PC-9 (cell line): ENCODE data around the gene DLEC1. TPM values are rescaled to one million over a fixed set of nuclear protein-coding genes. Genes with fewer than 3 reads are reported as not detected.

Source experiments
- BruUV-seq: library from RNA; stranded (reverse); fragments of 400-500 nt; replicated peaks from 2 replicates; lab custom pipeline; 2021; lab: Mats Ljungman, UMichigan
- CTCF ChIA-PET: fragments of 300-600 bp; sonication (Branson Sonifier 250); formaldehyde crosslinking; loops from one replicate; lab custom pipeline; 2022; ENCODE audit warnings: antibody characterized with exemption; lab: Charles Lee
- POLR2A ChIA-PET: fragments of 300-600 bp; sonication (Branson Sonifier 250); formaldehyde crosslinking; loops from one replicate; lab custom pipeline; 2022; ENCODE audit warnings: antibody characterized with exemption; ENCODE audit not compliant: unreplicated experiment; lab: Charles Lee
- DNase-seq, 2 experiments: peaks; one replicate each; pipeline versions ENCODE4 v3.0.0 to v3.0.0-alpha.2; 2015 to 2022; ENCODE audit warnings: mixed read lengths in 1 of 2
- H2AFZ ChIP-seq: fragments of 200-600 bp; sonication (generic); 2 replicates; pipeline ENCODE4 v1.8.1; 2017; ENCODE audit warnings: antibody characterized with exemption
- H3F3A ChIP-seq: fragments of 200-600 bp; sonication (generic); 2 replicates; pipeline ENCODE4 v1.8.1; 2017; ENCODE audit warnings: antibody characterized with exemption, mild to moderate bottlenecking, low read depth; ENCODE audit not compliant: insufficient read depth
- H3K27ac ChIP-seq: fragments of 200-600 bp; sonication (generic); 2 replicates; pipeline ENCODE4 v1.6.1; 2016; ENCODE audit warnings: mixed run types
- H3K27me3 ChIP-seq: fragments of 200-600 bp; sonication (generic); 2 replicates; pipeline ENCODE4 v1.6.1; 2016; ENCODE audit warnings: low read depth, mixed run types; ENCODE audit not compliant: insufficient read depth
- H3K36me3 ChIP-seq: fragments of 200-600 bp; sonication (generic); 2 replicates; pipeline ENCODE4 v1.6.1; 2016; ENCODE audit warnings: low read depth, mixed run types
- H3K4me1 ChIP-seq: fragments of 200-600 bp; sonication (generic); replicated peaks from 2 replicates; pipeline ENCODE4 v1.6.1; 2016; ENCODE audit warnings: mixed run types; ENCODE audit not compliant: insufficient read depth
- H3K4me2 ChIP-seq: fragments of 200-600 bp; sonication (generic); 2 replicates; pipeline ENCODE4 v1.6.1; 2017; ENCODE audit warnings: mixed run types
- H3K4me3 ChIP-seq: fragments of 200-600 bp; sonication (generic); 2 replicates; pipeline ENCODE4 v1.6.1; 2016; ENCODE audit warnings: mixed run types
- H3K79me2 ChIP-seq: fragments of 200-600 bp; sonication (generic); 2 replicates; pipeline ENCODE4 v1.6.1; 2017; ENCODE audit warnings: low read depth, mixed run types
- H3K9me2 ChIP-seq: fragments of 200-600 bp; sonication (generic); 2 replicates; pipeline ENCODE4 v1.8.1; 2017; ENCODE audit warnings: mild to moderate bottlenecking; ENCODE audit not compliant: insufficient read depth
- H3K9me3 ChIP-seq: fragments of 200-600 bp; sonication (generic); 2 replicates; pipeline ENCODE4 v1.8.1; 2016; ENCODE audit warnings: low read depth; ENCODE audit not compliant: insufficient read depth
- H4K20me1 ChIP-seq: fragments of 200-600 bp; sonication (generic); 2 replicates; pipeline ENCODE4 v1.8.1; 2017; ENCODE audit not compliant: insufficient read depth
- CTCF ChIP-seq: fragments of 200-600 bp; sonication (generic); conservative IDR thresholded peaks from 2 replicates; pipeline ENCODE4 v1.6.1; 2017; ENCODE audit warnings: mixed run types, antibody characterized with exemption, mild to moderate bottlenecking, moderate library complexity
- EZH2 ChIP-seq: fragments of 200-600 bp; sonication (generic); IDR thresholded peaks from 2 replicates; pipeline ENCODE4 v1.8.0; 2017; ENCODE audit warnings: antibody characterized with exemption, low read depth
- intact Hi-C: fragments of 100-400 bp; cut with micrococcal nuclease; formaldehyde crosslinking; loops from one replicate; pipeline ENCODE4 v1.10.0; 2022; ENCODE audit not compliant: unreplicated experiment
- total RNA-seq: library from RNA; stranded (reverse); gene quantifications from 2 replicates; pipeline ENCODE4 v1.2.3, GENCODE V29; 2021

The DLEC1 gene
- total RNA-seq, 1 experiment from 2014 or later, result 0.35 TPM

- no TSS peak for BruUV-seq
- intact Hi-C loops, result loop anchor here (2.0 to 10.0 kb wide), 3 partner anchors 111 to 473 kb away; partner anchors contain the start of gene XYLB
- no peak overlapping the region for H3K4me3 ChIP-seq
- H3K36me3 ChIP-seq, result no peaks in the 10 kb centered on the region
- H3K9me3 ChIP-seq, result no peaks in the 10 kb centered on the region
- ChIA-PET POLR2A (interaction anchor here (0.6 kb wide), 1 partner anchor 152 kb away, joined by 4 read pairs; no protein-coding TSS in a partner anchor), CTCF (no interaction called here)
- no peaks in the 10 kb centered on the region for H4K20me1 ChIP-seq
- H2AFZ ChIP-seq, result no peak overlapping the region
- DNase-seq, result no peak
- H3K9me2 ChIP-seq, result no peaks in the 10 kb centered on the region
- no peak for TF ChIP-seq EZH2
- TF ChIP-seq CTCF, result no peak
- no peaks in the 10 kb centered on the region for H3K79me2 ChIP-seq
- no peaks in the 10 kb centered on the region for H3K27me3 ChIP-seq
- no peak overlapping the region for H3K4me2 ChIP-seq
- H3F3A ChIP-seq, result no peaks in the 10 kb centered on the region; the same call in 1 of the 2 replicates
- no peaks in the 10 kb centered on the region for H3K4me1 ChIP-seq
- no peak overlapping the region for H3K27ac ChIP-seq
Measured at GRCh38 chr3:38005076-38006020, 33.7 kb upstream of the DLEC1 start.

GRCh38 chr3:38006031-38006430 lies 33.0 kb upstream of the DLEC1 start:
- no peak for DNase-seq
- Histone ChIP-seq H3K4me2 (no peak overlapping the region), H4K20me1 (no peaks in the 10 kb centered on the region), H3K4me1 (no peaks in the 10 kb centered on the region), H3F3A (no peaks in the 10 kb centered on the region; the same call in 1 of the 2 replicates), H3K9me3 (no peaks in the 10 kb centered on the region), H3K4me3 (no peak overlapping the region), H3K27me3 (no peaks in the 10 kb centered on the region), H3K27ac (no peak overlapping the region), H2AFZ (no peak overlapping the region), H3K79me2 (no peaks in the 10 kb centered on the region), H3K9me2 (no peaks in the 10 kb centered on the region), H3K36me3 (no peaks in the 10 kb centered on the region)
- POLR2A ChIA-PET, result no interaction called here
- CTCF ChIA-PET, result interaction anchor here (0.6 kb wide), 1 partner anchor 208 kb away, joined by 16 read pairs; no protein-coding TSS in a partner anchor
- intact Hi-C loops, result loop anchor here (10.0 kb wide), 1 partner anchor 339 kb away; the partner anchor contains the start of gene XYLB
- no TSS peak for BruUV-seq
- TF ChIP-seq CTCF (no peak), EZH2 (no peak)

GRCh38 chr3:38006445-38006995 lies 32.5 kb upstream of the DLEC1 start:
- Histone ChIP-seq H3K36me3 (no peaks in the 10 kb centered on the region), H3K4me3 (no peak overlapping the region), H3K4me2 (no peak overlapping the region), H3K27me3 (no peaks in the 10 kb centered on the region), H2AFZ (no peak overlapping the region), H3K27ac (no peak overlapping the region), H4K20me1 (no peaks in the 10 kb centered on the region), H3K79me2 (no peaks in the 10 kb centered on the region), H3K9me2 (no peaks in the 10 kb centered on the region), H3K4me1 (no peaks in the 10 kb centered on the region), H3F3A (no peaks in the 10 kb centered on the region; the same call in 1 of the 2 replicates), H3K9me3 (no peaks in the 10 kb centered on the region)
- DNase-seq, result no peak
- CTCF ChIA-PET, result interaction anchor here (0.6 kb wide), 1 partner anchor 208 kb away, joined by 16 read pairs; no protein-coding TSS in a partner anchor
- intact Hi-C loops, result loop anchor here (10.0 kb wide), 1 partner anchor 338 kb away; the partner anchor contains the start of gene XYLB
- TF ChIP-seq EZH2 (no peak), CTCF (no peak)
- POLR2A ChIA-PET, result no interaction called here
- BruUV-seq, result no TSS peak
